GM12878 (cell line): ENCODE measurements around the gene MARK4.

Experiments
- CTCF ChIP-seq, 3 experiments: IDR thresholded peaks in 2 of 3; conservative IDR thresholded peaks in 1 of 3; 2 replicates each; pipeline ENCODE4 v1.5.1; 2011; ENCODE audit warnings: low read depth in 3 of 3, low read length in 3 of 3, mild to moderate bottlenecking in 3 of 3, control low read depth in 2 of 3, moderate library complexity in 2 of 3, inconsistent platforms in 1 of 3, mixed read lengths in 1 of 3; ENCODE audit not compliant: control insufficient read depth in 2 of 3, insufficient read depth in 1 of 3; ENCODE audit errors: extremely low read depth in 1 of 3
- FOXM1 ChIP-seq: IDR thresholded peaks from 2 replicates; pipeline ENCODE4 v1.6.1; 2012; ENCODE audit warnings: low read depth, mild to moderate bottlenecking, inconsistent platforms, low read length, moderate library complexity
- MYB ChIP-seq: fragments of 150-350 bp; IDR thresholded peaks from 2 replicates; pipeline ENCODE4 v1.6.1; 2014; ENCODE audit warnings: mild to moderate bottlenecking, low read depth, low read length, borderline replicate concordance
- RCOR1 ChIP-seq: conservative IDR thresholded peaks from 2 replicates; pipeline ENCODE4 v1.6.1; 2012; ENCODE audit warnings: low read depth, low read length, improper control_type of control experiment
- SIX5 ChIP-seq: IDR thresholded peaks from 2 replicates; pipeline ENCODE4 v1.6.1; 2011; ENCODE audit warnings: mild to moderate bottlenecking, low read depth, low read length, moderate library complexity; ENCODE audit not compliant: severe bottlenecking
- USF2 ChIP-seq: IDR thresholded peaks from 2 replicates; pipeline ENCODE4 v1.6.1; 2011; ENCODE audit warnings: low read depth, low read length, improper control_type of control experiment, borderline replicate concordance

GRCh38 chr19:45247136-45247535, 3.9 kb upstream of the MARK4 start:
- no peak for TF ChIP-seq SIX5
- TF ChIP-seq FOXM1 = no peak
- TF ChIP-seq CTCF (IDR thresholded peaks at IDR 0.05 in 2 of 3, conservative IDR thresholded peaks at IDR 0.05 in 1 of 3; ENCODE audit: control insufficient read depth in 2 of 3, extremely low read depth in 1 of 3, insufficient read depth in 1 of 3, low read depth in 3 of 3, low read length in 3 of 3) = no peak
- no peak for TF ChIP-seq MYB
- TF ChIP-seq RCOR1 = no peak
- no peak for TF ChIP-seq USF2
